Left ventricle myocardium superior (tissue), 1 donor: Measurements from ENCODE around the gene PABPC1L. TPM values are rescaled to one million over a fixed set of nuclear protein-coding genes. Genes with fewer than 3 reads are reported as not detected.
"Not testable (repeated sequence)": the region's sequence is repeated elsewhere in the genome, so short reads cannot be mapped to it uniquely, and the experiment has no call there.

Experiments
- ATAC-seq: fragments of 200-7000 bp; cut with Tn5 transposase; one replicate; pipeline ENCODE4 v1.9.1; 2020; ENCODE audit warnings: mild to moderate bottlenecking, moderate library complexity
- DNase-seq: peaks from one replicate; pipeline ENCODE4 v3.0.0-alpha.2; 2020
- intact Hi-C: fragments of 100-400 bp; cut with micrococcal nuclease; formaldehyde crosslinking; loops from one replicate; pipeline ENCODE4 v1.11.0; 2022
- long read RNA-seq: library from polyadenylated mRNA; unstranded; transcript quantifications from one replicate; pipeline ENCODE4 v2.0.0, GENCODE V29; 2021
- total RNA-seq: library from RNA; stranded (reverse); fragmentation: NEBNext Ultra II Directional; extraction: Animal tissue kit (Norgen Biotek cat#: 25700); gene quantifications from one replicate; pipeline ENCODE4 v1.2.1, GENCODE V29; 2021
- donor health status: DM: no; HTN: yes; CAD: no; lungs with severe emphysema.

PABPC1L gene
- total RNA-seq: 2.7 TPM
- long read RNA-seq: 0 reads

- DNase-seq (peak; percentile 81), ATAC-seq (peak; percentile 98)
- intact Hi-C loops: no loop called here
These were observed at the start of gene PABPC1L for GRCh38 chr20:44909872-44910689. PABPC1L (plus strand) TSS chr20:44910060; CDS start chr20:44910144, 84 bp downstream.

DNA sequence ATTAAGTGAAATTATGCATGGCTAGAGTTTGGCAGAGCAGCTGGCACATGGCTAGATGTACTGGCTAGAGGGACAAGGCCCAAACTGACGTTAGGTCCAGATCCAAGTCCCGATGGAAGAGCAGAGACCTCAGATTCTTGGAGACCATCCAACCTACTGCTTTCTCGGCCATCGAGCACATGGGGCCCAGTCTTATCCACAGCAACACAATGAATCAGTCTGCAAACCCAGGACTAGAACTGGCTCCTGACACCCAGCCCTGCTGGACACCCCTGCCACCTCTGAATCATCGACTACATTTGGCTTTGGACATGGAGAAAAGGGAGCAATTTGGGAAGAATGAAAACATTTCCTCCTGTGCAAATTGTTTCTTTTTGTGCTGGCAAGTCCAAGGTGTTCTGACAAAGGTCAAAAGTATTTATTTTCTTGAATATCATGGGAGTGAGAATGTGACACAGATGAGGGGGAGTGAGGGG lies 48.3 kb upstream of the PABPC1L start:
- peak; percentile 83 for ATAC-seq
- DNase-seq: peak; percentile 44
- intact Hi-C loops: no loop called here

GRCh38 chr20:44862286-44862685 lies 47.6 kb upstream of the PABPC1L start:
- DNase-seq (no peak), ATAC-seq (no peak)
- intact Hi-C loops: no loop called here

GRCh38 chr20:44863365-44864084 lies 46.3 kb upstream of the PABPC1L start:
- DNase-seq, intact Hi-C loops: not testable (repeated sequence)
- ATAC-seq: peak; percentile 77

GRCh38 chr20:44864493-44864892 lies 45.4 kb upstream of the PABPC1L start:
- ATAC-seq, DNase-seq, intact Hi-C loops: not testable (repeated sequence)

DNA sequence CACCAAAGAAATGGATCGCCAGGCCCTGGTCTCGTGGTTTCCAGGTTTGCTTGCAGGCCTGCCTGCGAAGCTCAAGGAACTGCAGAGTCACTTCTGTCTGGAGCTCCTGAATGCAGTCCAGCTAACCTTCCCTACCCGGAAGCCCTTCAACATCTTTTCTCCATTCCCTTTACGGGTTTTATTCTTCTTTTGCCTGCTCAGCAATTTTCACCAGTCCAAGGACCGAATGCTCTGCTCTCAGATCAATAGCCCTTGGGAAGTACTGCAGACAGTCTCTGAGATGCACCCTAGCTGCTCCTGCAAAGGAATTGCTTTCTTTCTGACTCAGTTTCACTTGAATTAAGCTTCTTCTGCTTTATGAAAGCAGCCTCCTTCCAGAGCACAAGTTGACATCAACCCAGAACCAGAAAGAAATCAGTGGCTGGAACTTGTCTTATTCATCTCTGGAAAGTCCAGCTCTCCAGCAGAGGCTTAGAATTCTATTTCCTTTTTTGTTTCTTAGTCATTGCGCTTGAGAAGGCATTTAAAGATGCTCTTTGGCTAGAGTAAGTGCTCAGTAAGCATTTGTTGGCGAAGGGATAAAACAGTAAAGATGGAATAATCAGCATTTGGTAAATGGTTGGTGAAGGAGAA lies 43.0 kb upstream of the PABPC1L start:
- DNase-seq (no peak), ATAC-seq (no peak)
- intact Hi-C loops: loop anchor here (5.0 kb wide), 1 partner anchor 120 kb away; the partner anchor contains the start of gene KCNK15

- ATAC-seq (no peak), DNase-seq (no peak)
- intact Hi-C loops: loop anchor here (5.0 kb wide), 1 partner anchor 122 kb away; the partner anchor contains the start of gene KCNK15
These were observed 40.4 kb upstream of the PABPC1L start for GRCh38 chr20:44869471-44869870.

- ATAC-seq, intact Hi-C loops, DNase-seq: not testable (repeated sequence)
These were observed 27.5 kb upstream of the PABPC1L start for GRCh38 chr20:44882360-44882759.

- no peak for DNase-seq
- intact Hi-C loops: no loop called here
- no peak for ATAC-seq
These were observed 26.5 kb upstream of the PABPC1L start for GRCh38 chr20:44883214-44883902.

- intact Hi-C loops: no loop called here
- no peak for ATAC-seq
- no peak for DNase-seq
These were observed 24.9 kb upstream of the PABPC1L start for GRCh38 chr20:44884907-44885391.

DNA sequence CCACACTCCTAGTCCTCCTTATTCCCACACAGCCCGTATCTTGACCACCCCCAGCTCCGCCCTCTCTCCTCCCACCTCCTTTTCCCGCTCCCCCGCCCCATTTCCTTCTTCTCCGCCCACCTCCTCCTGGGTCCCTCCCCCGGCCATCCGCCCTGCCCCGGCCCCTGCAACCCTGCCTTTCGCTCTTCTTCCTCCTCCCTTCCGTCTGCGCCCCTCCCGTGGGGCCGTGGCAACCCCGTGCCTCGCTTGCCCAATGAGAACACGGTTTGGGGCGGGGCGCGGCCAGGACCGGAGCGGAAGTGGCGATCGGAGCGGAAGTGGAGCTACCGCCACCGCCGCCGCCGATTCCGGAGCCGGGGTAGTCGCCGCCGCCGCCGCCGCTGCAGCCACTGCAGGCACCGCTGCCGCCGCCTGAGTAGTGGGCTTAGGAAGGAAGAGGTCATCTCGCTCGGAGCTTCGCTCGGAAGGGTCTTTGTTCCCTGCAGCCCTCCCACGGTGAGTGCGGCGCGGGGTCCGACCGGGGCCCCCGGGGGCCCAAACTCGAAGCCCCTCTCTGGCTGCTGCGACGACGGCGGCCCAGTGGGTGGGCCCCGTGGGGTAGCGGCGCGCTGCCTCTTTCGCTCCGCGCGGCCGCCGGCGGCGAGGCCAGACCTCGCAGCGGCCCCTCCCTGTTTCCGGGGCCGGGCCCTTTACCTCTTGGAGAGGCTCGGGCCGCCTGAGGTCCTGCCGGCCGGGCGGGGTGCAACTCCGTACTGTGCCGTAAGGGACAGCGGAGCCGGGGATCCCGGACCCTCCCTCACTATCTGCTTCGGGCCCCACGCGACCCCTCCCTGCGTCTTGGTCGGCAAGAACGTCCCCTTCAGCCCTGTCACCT lies 24.2 kb upstream of the PABPC1L start, which contains the start of gene YWHAB:
YWHAB (plus strand) TSS at position 314 of the 874 bp plus-strand sequence. CDS start 15,829 bp downstream, outside the sequence.
- intact Hi-C loops: no loop called here
- DNase-seq (peak; percentile 99), ATAC-seq (peak; percentile 99)

DNA sequence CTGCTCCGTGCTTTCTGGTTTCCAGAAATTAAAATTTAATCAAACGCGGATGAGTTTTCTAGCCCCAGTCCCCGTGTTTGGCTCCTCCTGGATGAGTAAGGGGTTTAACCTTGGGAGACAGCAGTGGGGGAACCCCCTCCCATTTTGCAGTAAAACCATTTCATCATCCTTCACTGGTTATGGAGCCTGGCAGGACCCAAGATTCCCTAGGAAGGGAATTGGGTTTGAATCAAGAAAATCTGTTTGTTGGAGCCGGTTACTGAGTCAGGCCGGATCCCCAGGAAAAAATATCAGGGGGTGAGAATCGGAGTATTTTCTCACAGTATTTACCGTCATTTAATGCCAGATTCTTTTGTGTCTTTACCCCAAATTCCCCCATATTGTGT lies 23.6 kb upstream of the PABPC1L start:
- no peak for DNase-seq
- intact Hi-C loops: no loop called here
- no peak for ATAC-seq

DNA sequence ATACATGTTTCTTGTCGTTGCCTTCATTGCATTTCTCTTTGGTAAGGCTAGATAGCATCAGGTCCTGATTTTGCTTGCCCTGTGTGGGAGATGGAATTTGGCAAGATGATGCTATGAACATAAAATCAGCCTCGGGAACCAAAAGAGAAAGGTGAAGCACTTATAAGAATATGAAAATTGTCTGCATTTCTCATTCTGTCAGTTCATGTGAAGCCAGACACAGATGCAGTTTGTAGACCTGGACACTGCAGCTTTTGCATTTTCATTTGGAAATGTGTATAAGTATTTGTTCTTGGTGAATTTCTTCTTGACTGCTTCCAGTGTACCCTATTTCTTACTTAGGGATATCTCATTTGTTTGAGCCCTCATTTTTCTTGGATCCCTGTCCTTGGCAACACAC lies 23.0 kb upstream of the PABPC1L start:
- intact Hi-C loops: no loop called here
- no peak for DNase-seq
- no peak for ATAC-seq

DNA sequence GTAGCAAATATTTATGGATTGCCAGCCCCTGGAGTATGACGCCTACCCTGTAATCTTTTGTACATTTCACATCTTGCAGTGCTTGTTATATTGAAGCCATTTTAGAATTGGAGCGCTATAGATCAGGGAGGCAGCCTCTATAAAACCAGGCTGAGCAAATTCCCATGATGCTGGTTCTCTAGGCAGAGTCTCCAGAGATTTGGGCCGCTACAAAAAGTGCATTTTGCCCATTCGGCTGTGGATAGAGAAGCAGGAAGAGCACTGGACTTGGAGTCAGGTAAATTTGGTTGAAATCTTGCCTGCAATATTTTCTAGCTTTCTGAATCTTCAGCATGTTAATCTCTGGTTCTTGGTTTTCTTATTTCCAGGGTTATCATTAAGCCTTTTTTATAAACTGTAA lies 22.4 kb upstream of the PABPC1L start:
- DNase-seq: no peak
- intact Hi-C loops: no loop called here
- ATAC-seq: no peak

- intact Hi-C loops: no loop called here
- ATAC-seq: no peak
These were observed 21.4 kb upstream of the PABPC1L start for GRCh38 chr20:44888226-44889103.

DNA sequence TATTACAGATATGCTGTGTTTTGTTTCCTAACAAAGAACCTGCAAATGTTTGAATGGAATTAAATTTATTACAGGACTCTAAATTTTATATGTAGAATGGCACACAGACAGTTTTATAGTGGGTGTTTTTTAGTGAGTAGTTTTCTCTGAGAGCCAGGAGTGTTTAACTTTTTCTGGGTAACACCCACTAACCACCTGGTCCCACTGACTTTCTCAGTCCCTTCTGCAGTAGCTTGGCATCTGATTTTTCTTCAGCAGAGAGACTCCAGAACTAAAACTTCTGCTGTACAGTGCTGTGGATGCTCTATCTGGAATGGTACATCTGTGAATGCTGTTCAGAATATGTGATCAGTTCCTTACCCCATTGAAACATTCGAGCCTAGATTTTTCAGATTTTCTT lies 18.0 kb upstream of the PABPC1L start:
- DNase-seq (no peak), ATAC-seq (no peak)
- intact Hi-C loops: no loop called here

More at GRCh38 chr20:44888226-44889103, 21.4 kb upstream of the PABPC1L start:
- no peak for DNase-seq

DNA sequence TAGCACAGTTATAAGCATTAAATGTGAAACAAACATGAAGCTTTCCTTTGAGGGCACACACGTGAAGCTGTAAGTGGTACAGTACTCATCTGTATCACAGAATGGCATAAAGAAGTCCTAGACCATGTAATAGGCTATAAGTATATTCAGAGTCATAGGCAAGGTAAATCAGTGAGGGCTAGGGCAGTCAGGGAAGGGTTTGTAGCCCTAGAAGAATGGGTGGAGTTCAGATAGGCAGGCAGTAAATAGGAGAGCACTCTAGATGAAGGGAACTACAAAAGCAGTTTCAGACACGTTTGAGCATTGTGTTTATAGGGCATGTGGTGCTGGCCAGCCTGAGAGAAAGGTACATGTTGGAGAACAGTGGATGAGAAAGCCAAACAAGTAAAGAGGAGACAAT lies 14.9 kb upstream of the PABPC1L start:
- no peak for ATAC-seq
- intact Hi-C loops: no loop called here
- no peak for DNase-seq
